HepG2 (cell line): ENCODE measurements around the gene CRB1. TPM values are rescaled to one million over a fixed set of nuclear protein-coding genes. Genes with fewer than 3 reads are reported as not detected.

ENCODE experiments used
- ATAC-seq: fragments of 200-7000 bp; cut with Tn5 transposase; 3 replicates; pipeline ENCODE4 v1.9.1; 2020; ENCODE audit warnings: mild to moderate bottlenecking, moderate library complexity
- BruUV-seq: library from RNA; stranded (reverse); fragments of 400-500 nt; replicated peaks from 2 replicates; lab custom pipeline; 2021; lab: Mats Ljungman, UMichigan
- CTCF ChIA-PET: fragments of 300-600 bp; formaldehyde crosslinking; extraction: SDS; loops from one replicate; lab custom pipeline; 2021; ENCODE audit warnings: low total read pairs, inconsistent platforms, low intra/inter-chr PET ratio; lab: Yijun Ruan, JAX
- POLR2A ChIA-PET: fragments of 350-600 bp; sonication (Branson Sonifier 250); formaldehyde crosslinking; loops from one replicate; lab custom pipeline; 2020; ENCODE audit warnings: antibody characterized with exemption, inconsistent platforms; lab: Yijun Ruan, JAX
- DNase-seq: peaks from one replicate; pipeline ENCODE4 v3.0.0-alpha.2; 2015; ENCODE audit warnings: low spot score
- FAIRE-seq: peaks from 3 replicates; lab custom pipeline; 2011; peaks lifted over from hg19 to GRCh38; lab: Jason Lieb, UNC
- H2AFZ ChIP-seq: one replicate; pipeline ENCODE4 v1.6.1; 2011; ENCODE audit warnings: low read length, inconsistent platforms
- H3K27ac ChIP-seq: fragments of 300-600 bp; 3 replicates; pipeline ENCODE4 v1.8.0; 2011; ENCODE audit warnings: mixed run types, mild to moderate bottlenecking, mixed read lengths, low read length, inconsistent platforms; ENCODE audit not compliant: insufficient read depth; ENCODE audit errors: extremely low read length
- H3K27me3 ChIP-seq, 2 experiments: fragments of 200-600 bp in 1 of 2; 2 replicates in 1 of 2; 3 replicates in 1 of 2; pipeline versions ENCODE4 v1.6.0 to v1.8.0; 2011; ENCODE audit warnings: low read length in 2 of 2, mild to moderate bottlenecking in 2 of 2, moderate library complexity in 2 of 2, inconsistent platforms in 1 of 2; ENCODE audit not compliant: insufficient read depth in 2 of 2, control insufficient read depth in 1 of 2
- H3K36me3 ChIP-seq, 2 experiments: fragments of 200-600 bp in 1 of 2; replicated peaks in 1 of 2; 2 replicates in 1 of 2; 3 replicates in 1 of 2; pipeline versions ENCODE4 v1.5.1 to v1.8.0; 2011; ENCODE audit warnings: low read length in 2 of 2, inconsistent platforms in 1 of 2; ENCODE audit not compliant: insufficient read depth in 2 of 2, control insufficient read depth in 1 of 2
- H3K4me1 ChIP-seq: 2 replicates; pipeline ENCODE4 v1.5.1; 2012; ENCODE audit warnings: low read length, inconsistent platforms; ENCODE audit not compliant: insufficient read depth
- H3K4me2 ChIP-seq: 2 replicates; pipeline ENCODE4 v1.6.0; 2011; ENCODE audit warnings: low read depth, low read length, inconsistent platforms
- H3K4me3 ChIP-seq, 3 experiments: fragments of 200-600 bp in 1 of 3; sonication (generic), shearing (Covaris generic) in 1 of 3; replicated peaks in 1 of 3; 2 replicates each; pipeline ENCODE4 v1.5.1; 2011 to 2016; ENCODE audit warnings: low read length in 3 of 3, inconsistent platforms in 2 of 3, low read depth in 2 of 3, mild to moderate bottlenecking in 2 of 3, control low read depth in 1 of 3, mixed read lengths in 1 of 3; ENCODE audit not compliant: insufficient read depth in 1 of 3
- H3K79me2 ChIP-seq: one replicate; pipeline ENCODE4 v1.6.1; 2011; ENCODE audit warnings: low read length, inconsistent platforms; ENCODE audit not compliant: insufficient read depth
- H3K9ac ChIP-seq: 2 replicates; pipeline ENCODE4 v1.6.0; 2011; ENCODE audit warnings: mild to moderate bottlenecking, low read depth, low read length, inconsistent platforms; ENCODE audit not compliant: insufficient read depth
- H3K9me3 ChIP-seq: 2 replicates; pipeline ENCODE4 v1.5.1; 2012; ENCODE audit warnings: mild to moderate bottlenecking, low read length
- H4K20me1 ChIP-seq: 2 replicates; pipeline ENCODE4 v1.6.0; 2011; ENCODE audit warnings: inconsistent platforms, mild to moderate bottlenecking, low read length, moderate library complexity; ENCODE audit not compliant: insufficient read depth
- HDAC6 ChIP-seq: fragments of 200-600 bp; sonication (generic); IDR thresholded peaks from 2 replicates; pipeline ENCODE4 v1.7.0; 2017; ENCODE audit warnings: mild to moderate bottlenecking, antibody characterized with exemption, low read length, low read depth
- SMYD3 ChIP-seq: sonication (generic); formaldehyde crosslinking; IDR thresholded peaks from 2 replicates; pipeline ENCODE4 v1.8.1; 2023; ENCODE audit warnings: mild to moderate bottlenecking, missing genetic modification reagents
- ZNF292 ChIP-seq: sonication (generic); formaldehyde crosslinking; IDR thresholded peaks from 2 replicates; pipeline ENCODE4 v1.8.1; 2022; ENCODE audit warnings: mild to moderate bottlenecking, low read depth, missing genetic modification reagents, borderline replicate concordance
- WGBS: methylation state at CpG from one replicate; pipeline ENCODE4 v1.1.6; 2017; ENCODE audit warnings: low lambda C conversion rate; 5-methylcytosine and 5-hydroxymethylcytosine counted together
- in situ Hi-C: cut with HindIII; loops from 2 replicates; pipeline ENCODE4 v1.10.0; 2017; ENCODE audit warnings: low pct_unique_long_range_greater_than_20kb; ENCODE audit not compliant: extremely low pct_ligation_motif_present
- intact Hi-C: fragments of 100-400 bp; cut with micrococcal nuclease; formaldehyde crosslinking; loops from one replicate; pipeline ENCODE4 v1.10.0; 2022; ENCODE audit not compliant: unreplicated experiment
- polyA plus RNA-seq, 8 experiments: library from polyadenylated mRNA; depleted of rRNA in 3 of 8; stranded (reverse) in 7 of 8; unstranded in 1 of 8; fragments of >200 nt; fragmentation: Illumina TruSeq in 4 of 8; extraction: Trizol in 4 of 8; gene quantifications; 2 replicates each; pipeline versions ENCODE4 v1.2.1 to v1.2.3, GENCODE V29; 2011 to 2016; ENCODE audit warnings: low read depth in 4 of 8, missing spikeins in 1 of 8, mixed read lengths in 1 of 8; ENCODE audit not compliant: insufficient read depth in 1 of 8
- total RNA-seq, 5 experiments: library from RNA; depleted of rRNA; stranded (reverse); fragments of >200 nt; fragmentation: Illumina TruSeq; extraction: Trizol; gene quantifications; 2 replicates each; pipeline ENCODE4 v1.2.3, GENCODE V29; 2016; ENCODE audit warnings: low read depth in 1 of 5
- TF ChIP-seq, protein P1 (sequence below): sonication (generic); formaldehyde crosslinking; IDR thresholded peaks from 2 replicates; pipeline ENCODE4 v1.4.0; 2020; ENCODE audit warnings: mild to moderate bottlenecking, missing genetic modification reagents

The CRB1 gene
- total and polyA plus RNA-seq, 2 of the 13 experiments (the other 11 are each of a cell fraction or from before 2014, with no cell fraction given), result 0.01 TPM; not detected in 1

DNA sequence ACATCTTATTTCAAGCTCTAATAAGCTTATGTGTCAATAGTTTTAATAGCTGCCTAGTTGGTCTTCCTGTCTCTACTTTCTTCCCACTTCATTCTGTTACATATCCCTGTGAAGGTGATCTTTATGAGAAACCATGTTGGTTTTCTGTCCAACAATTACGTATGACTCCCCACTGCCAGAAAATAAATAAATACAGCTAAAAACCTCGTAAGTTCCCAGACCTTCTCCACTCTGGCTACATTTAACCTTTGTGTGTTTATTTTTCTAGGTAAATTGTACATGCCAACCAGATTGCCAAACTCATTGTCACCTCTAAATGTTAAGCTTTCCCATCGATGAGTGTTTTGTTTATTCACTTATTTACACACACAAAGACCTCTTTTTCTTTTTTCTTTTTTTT, 147.2 kb downstream of the CRB1 start:
- ATAC-seq (no peak), DNase-seq (no peak), FAIRE-seq (no peak)
- Histone ChIP-seq H3K27ac (no peak overlapping the region), H3K4me3 (no peak overlapping the region), H3K79me2 (no peaks in the 10 kb centered on the region), H3K9me3 (no peaks in the 10 kb centered on the region), H3K27me3 (no peaks in the 10 kb centered on the region), H3K36me3 (no peaks in the 10 kb centered on the region), H3K4me1 (no peaks in the 10 kb centered on the region), H3K4me2 (no peak overlapping the region), H2AFZ (no peak overlapping the region), H4K20me1 (no peaks in the 10 kb centered on the region), H3K9ac (no peak overlapping the region)
- CTCF ChIA-PET, result no interaction called here
- in situ Hi-C loops, result no loop called here
- no TSS peak for BruUV-seq
- POLR2A ChIA-PET, result no interaction called here
- TF ChIP-seq ZNF292 (CRISPR knock-in tag) (no peak), SMYD3 (no peak), HDAC6 (no peak)
- TF ChIP-seq, protein P1, sequence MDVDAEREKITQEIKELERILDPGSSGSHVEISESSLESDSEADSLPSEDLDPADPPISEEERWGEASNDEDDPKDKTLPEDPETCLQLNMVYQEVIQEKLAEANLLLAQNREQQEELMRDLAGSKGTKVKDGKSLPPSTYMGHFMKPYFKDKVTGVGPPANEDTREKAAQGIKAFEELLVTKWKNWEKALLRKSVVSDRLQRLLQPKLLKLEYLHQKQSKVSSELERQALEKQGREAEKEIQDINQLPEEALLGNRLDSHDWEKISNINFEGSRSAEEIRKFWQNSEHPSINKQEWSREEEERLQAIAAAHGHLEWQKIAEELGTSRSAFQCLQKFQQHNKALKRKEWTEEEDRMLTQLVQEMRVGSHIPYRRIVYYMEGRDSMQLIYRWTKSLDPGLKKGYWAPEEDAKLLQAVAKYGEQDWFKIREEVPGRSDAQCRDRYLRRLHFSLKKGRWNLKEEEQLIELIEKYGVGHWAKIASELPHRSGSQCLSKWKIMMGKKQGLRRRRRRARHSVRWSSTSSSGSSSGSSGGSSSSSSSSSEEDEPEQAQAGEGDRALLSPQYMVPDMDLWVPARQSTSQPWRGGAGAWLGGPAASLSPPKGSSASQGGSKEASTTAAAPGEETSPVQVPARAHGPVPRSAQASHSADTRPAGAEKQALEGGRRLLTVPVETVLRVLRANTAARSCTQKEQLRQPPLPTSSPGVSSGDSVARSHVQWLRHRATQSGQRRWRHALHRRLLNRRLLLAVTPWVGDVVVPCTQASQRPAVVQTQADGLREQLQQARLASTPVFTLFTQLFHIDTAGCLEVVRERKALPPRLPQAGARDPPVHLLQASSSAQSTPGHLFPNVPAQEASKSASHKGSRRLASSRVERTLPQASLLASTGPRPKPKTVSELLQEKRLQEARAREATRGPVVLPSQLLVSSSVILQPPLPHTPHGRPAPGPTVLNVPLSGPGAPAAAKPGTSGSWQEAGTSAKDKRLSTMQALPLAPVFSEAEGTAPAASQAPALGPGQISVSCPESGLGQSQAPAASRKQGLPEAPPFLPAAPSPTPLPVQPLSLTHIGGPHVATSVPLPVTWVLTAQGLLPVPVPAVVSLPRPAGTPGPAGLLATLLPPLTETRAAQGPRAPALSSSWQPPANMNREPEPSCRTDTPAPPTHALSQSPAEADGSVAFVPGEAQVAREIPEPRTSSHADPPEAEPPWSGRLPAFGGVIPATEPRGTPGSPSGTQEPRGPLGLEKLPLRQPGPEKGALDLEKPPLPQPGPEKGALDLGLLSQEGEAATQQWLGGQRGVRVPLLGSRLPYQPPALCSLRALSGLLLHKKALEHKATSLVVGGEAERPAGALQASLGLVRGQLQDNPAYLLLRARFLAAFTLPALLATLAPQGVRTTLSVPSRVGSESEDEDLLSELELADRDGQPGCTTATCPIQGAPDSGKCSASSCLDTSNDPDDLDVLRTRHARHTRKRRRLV (CRISPR knock-in tag), result no peak
- intact Hi-C loops, result no loop called here
- WGBS, result 4% methylated on average over 3 of the region's 3 CpGs
